HG03521 (cell line): ENCODE results near the gene NUDT16.
"Not testable (repeated sequence)": the region's sequence is repeated elsewhere in the genome, so short reads cannot be mapped to it uniquely, and the experiment has no call there.

Experiments
- ATAC-seq: cut with Tn5 transposase; IDR thresholded peaks from one replicate; pipeline ENCODE4 v1.9.1; 2021; ENCODE audit warnings: mild to moderate bottlenecking, moderate library complexity; ENCODE audit not compliant: unreplicated experiment

NUDT16 gene

DNA sequence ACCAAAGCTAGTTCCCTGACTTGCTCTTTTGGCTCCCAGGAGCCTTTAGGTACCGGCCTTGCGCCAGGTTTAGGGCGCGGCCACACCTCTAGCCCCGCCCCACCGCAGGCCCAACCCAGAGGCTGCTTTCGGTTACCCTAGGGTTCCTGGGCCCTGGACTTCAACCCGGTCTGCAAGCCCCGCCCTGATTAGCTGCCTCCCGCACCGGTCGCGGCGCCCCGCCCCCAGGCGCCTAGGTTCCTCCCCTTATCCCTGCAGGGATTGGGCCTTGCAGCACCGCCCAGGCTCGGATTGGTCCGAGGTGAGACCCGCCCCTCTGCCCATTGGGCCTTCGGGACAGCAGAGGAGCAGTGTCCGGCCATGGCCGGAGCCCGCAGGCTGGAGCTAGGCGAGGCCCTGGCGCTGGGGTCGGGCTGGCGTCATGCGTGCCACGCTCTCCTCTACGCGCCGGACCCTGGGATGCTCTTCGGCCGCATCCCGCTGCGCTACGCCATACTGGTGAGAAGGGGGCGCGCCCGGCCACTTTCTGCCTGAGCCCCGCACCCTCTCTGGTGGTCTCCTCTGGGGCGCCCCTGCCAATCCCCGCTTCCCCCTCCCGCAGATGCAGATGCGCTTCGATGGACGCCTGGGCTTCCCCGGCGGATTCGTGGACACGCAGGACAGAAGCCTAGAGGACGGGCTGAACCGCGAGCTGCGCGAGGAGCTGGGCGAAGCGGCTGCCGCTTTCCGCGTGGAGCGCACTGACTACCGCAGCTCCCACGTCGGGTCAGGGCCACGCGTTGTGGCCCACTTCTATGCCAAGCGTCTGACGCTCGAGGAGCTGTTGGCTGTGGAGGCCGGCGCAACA lies at the start of gene NUDT16:
Gene NUDT16, plus strand, starts transcription at position 330 of the 847 bp plus-strand sequence. Its CDS starts 31 bp downstream, at position 361.
- peak; percentile 98 for ATAC-seq

DNA sequence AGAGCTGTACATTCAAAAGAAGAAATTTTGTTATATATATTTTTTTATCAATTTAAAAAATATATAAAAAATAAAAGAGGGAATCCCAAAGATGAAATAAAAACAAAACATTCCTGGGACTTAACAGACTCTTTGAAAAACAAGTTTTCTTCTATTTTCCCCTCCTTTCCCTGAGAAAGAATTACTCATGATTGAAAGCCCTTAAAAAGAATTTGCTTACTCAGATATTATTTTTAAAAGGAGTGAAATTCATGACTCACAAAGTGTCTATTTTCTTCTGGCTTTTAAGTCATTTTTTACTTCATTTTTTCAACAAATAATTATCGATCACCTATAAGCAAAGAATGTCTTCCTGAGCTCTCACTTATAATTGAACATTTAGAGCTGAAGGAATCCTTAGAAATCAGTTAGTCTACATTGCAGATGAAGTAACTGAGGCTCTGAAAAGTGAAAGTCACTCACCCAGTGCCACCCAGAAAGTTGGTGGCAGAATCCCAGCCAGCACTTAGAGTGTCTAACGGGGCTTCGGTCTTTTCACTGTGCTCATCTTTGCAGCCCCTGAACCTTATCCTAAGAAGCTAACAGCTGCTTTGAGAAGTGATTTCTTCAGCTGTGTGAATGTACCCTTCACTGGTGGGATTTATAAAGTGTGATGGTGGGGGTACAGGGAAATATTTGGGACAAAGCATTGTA lies 42.5 kb upstream of the NUDT16 start:
- ATAC-seq = no peak

DNA sequence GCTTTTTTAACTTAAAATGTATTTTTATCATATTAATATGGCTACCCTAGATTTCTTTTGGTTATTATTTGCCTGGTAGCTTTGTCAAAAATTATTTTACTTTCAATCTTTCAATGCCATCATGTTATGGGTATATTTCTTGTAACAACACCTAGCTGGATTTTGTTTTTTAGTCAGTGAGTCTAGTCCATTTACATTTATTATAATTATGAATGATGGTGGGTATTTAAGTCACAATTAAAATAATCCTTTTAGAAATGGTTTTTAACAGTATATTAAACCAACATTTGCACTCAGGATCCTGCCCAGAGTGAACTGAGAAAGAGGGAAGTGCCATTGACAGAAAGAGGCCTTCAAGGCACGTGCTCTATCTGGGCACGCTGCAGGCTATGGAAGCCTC lies 39.8 kb upstream of the NUDT16 start:
- ATAC-seq = no peak

DNA sequence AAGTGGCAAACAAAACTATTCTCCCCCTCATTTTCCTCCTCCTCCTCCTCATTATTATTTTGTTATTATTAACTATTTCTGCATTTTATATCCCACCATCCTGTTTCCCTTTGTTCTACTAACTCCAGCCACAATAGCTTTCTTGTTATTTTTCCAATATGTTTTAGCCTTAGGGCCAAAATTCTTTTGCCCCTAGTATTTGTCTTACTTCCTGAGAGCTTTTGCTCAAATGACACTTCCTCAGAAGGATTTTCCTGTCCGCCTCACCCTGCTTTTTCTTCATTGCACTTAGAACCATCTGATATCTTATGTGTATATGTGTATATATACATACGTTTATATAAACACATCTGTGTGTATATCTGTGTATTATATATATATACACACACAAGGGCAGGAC lies 32.7 kb upstream of the NUDT16 start:
- no peak for ATAC-seq

DNA sequence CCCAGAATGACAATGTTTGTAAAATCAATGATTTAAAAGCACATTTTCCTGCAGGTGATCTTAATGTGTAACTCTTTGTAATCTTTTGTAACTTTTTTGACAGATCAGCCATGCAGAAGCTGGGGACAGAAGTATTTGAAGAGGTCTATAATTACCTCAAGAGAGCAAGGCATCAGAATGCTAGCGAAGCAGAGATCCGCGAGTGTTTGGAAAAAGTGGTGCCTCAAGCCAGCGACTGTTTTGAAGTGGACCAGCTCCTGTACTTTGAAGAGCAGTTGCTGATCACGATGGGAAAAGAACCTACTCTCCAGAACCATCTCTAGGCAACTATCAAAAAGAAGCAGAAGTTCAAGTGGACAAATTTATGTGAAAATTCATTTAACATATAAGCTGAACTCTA lies 32.1 kb upstream of the NUDT16 start:
- ATAC-seq = no peak

DNA sequence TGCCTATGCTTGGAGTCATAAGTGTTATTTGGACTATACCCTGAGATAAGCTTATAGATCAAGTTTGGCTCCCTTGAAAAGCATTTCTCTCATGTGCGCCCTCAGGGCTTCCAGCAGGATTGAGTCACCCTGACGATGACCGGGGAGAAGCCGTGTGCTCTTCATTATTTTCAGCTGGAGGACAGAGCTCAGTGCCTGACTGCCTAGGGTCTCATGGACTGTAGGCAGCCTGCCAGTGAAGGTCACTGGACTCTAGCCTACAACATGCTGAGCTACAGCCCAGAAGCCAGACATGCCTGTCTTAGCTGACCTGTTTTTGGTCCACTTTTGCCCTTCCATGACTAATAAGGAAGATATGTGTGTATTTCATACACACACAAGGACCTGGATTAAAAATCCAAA lies 31.6 kb upstream of the NUDT16 start:
- no peak for ATAC-seq

DNA sequence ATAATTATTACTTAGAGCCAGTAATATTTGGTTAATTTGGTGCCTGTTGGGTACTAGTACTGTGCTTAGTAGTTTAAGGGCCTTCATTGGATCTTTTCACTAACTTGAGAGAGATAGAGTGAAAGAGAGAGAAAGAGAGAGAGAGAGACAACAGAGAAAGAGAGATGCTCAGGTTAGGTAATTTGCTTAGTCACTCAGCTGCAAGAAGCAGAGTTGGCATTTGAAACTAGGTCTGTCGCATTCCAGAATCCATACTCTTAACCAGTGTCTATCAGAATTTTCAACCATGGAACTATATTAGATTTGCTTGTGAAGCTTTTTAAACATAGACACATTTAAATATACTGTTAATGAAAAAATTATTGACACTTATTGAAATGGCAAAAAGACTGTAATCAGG lies 31.1 kb upstream of the NUDT16 start:
- ATAC-seq = no peak

DNA sequence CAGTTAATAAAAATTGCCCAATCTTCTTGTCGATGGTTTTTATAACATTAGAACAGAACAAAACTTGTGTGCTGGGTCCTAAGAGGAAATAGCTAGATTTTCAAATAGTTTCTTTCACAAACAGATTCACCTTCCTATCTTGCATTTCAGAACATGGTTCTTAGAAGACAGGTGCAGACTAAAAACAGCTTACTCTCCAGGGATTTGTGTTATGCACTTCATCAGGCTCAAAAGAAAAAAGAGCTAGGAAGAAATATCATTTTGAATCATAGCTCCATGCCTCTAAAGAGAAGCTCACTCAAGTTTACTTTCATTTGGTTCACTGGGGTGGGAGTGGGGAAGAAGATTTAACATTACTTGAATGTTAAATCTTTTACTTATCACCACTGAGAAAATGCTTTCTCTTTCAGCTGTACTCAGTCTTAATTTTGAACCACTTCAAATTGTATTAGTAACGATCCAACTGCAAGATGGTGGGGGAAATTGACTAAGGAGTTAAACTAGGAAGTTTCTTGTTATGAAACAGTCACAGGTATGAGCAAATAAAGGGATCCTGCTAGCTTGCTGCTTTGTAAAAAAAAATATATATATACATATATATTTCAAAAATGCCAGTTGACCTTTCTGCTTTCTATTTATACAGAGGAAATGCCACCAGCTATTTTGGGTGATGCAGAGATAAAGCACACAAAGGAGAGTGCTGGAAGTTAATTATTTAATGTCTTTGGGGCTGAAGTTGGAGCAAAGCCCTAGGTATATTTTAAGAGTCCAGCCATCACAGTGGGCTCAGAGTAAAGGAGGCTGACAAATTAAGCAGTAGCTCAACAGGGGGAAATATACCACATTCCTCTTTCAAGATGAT lies 28.3 kb upstream of the NUDT16 start:
- ATAC-seq = no peak

DNA sequence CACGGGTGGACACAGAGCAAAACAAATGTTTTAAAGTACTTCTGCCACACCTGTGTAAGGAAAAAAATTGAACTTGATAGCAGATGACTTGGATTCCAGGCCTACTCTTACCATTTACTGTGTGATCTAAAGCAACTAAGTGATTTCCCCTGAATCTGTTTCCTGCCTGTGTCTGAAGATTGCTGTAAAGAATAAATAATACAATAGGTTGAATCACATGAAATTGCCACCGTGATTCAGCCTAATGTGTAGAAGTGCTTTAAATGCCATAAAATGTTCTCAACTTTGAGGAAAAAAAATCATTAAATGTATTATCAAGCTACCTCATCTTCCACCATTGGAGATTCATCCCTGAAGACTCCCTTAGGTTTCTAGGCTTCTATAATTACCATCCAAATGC lies 27.6 kb upstream of the NUDT16 start:
- ATAC-seq = no peak

DNA sequence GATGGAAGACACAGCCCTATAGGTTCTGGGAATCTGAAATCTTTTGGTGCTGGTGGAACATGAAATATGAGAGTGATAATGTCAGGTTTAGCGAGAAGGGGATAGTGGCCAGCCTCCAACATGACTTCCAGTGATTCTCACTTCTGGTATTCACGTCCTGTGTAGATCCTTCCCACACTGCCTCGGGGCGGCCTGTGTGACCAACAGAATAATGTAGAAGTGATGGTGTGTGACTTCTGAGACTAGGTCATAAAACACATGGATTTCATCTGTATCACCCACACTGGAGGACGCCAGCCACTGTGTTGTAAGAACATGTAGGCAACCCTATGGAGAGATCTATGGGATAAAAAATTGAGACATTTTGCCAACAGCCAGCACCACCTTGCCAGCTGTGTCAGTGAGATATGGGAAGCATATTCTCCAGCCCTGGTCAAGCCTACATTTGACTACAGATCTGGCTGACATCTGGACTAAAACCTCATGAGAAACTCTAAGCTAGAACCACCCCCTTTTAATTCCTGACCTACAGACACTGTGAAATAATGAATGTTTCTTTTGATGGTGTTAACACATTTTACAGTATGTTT lies 25.5 kb upstream of the NUDT16 start:
- no peak for ATAC-seq

DNA sequence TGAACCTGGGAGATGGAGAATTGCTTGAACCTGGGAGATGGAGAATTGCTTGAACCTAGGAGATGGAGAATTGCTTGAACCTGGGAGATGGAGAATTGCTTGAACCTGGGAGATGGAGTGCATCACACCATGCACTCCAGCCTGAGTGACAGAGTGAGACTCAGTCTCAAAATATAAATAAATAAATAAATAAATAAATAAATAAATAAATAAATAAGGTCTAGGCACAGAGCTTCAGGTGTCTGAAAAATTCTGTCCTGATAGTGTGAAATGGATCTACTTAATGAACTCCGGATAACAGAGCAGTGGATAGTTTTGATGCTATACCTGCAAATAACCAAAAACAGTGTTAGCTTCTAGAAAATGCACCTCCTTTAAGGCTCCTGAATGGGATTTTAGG lies 24.3 kb upstream of the NUDT16 start:
- ATAC-seq = no peak

DNA sequence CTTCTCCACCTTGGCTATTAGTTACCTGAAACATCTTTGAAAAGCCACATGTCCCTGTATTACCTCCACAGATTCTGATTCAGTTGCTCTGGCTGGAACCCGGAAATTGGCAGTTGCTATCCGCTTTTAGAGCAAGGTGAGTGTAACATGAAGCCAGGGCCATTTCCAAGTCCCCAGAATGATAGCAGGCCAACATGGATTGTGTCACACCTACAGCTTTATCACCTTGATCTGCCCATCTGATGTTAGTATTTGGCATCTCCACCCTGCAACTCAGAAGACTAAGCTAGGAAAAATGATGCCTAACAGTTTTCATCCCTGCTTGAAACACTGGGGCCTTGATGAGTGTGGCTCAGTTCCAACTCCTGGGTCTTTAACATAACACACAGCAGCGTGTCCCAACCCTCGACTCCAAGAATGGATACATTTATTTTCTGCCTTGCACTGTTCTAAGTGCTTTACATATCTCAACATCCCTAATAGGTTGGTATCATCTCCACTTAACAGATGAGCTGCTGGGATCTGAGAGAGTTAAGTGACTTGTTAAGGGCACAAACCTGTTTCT lies 21.3 kb upstream of the NUDT16 start:
- no peak for ATAC-seq

DNA sequence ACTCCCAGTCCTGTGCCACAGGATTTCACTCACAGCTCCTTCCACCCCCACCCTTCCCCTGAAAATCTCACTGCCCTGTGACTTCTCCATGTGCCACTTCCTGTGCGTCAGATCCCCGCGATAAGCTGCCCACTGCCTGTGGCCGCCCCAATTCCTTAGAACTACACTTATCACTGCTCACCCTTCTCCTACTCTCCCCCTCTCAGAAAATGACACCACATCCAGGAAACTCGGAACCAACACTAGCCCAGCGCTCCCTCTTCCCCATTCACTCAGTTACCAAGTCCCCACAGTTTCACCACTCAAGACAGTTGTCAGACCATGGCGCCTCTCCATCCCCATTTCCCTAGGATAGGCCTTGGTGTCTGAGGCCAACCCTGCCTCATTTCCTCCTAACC lies 20.5 kb upstream of the NUDT16 start:
- ATAC-seq = not testable (repeated sequence)

DNA sequence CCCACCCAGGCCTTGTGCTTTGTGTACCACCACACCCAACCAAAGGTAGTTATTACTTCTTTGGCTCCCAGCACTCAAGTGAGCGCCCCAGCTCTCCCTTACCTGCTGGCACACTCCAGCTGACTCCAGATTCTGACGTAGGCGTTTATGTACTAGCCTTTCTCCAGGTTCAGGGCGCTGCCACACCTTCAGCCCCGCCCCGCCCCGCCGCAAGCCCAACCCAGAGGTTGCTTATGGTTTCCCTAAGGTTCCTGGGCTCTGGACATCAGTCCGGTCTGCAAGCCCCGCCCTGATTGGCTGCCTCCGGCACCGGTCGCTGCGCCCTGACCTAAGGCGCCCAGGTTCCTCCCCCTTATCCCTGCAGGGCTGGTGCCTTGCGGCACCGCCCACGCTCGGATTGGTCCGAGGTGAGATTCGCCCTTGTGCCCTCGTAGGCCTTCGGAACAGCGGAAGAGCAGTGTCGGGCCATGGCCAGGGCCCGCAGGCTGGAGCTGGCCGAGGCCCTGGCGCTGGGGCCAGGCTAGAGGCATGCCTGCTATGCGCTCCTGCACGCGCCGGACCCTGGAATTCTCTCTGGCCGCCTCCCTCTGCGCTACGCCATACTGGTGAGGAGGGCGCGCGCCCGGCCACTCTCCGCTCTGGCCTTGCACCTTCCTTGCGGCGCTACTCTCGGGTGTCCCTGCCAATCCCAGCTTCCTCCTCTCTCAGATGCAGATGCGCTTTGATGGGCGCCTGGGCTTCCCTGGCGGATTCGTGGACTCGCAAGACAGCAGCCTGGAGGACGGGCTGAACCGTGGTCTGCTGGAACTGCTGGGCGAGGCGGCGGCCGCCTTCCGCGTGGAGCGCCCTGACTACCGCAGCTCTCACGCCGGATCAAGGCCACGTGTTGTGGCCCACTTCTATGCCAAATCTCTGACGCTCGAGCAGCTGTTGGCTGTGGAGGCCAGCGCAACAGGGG lies 19.8 kb upstream of the NUDT16 start:
- ATAC-seq = peak; percentile 98

DNA sequence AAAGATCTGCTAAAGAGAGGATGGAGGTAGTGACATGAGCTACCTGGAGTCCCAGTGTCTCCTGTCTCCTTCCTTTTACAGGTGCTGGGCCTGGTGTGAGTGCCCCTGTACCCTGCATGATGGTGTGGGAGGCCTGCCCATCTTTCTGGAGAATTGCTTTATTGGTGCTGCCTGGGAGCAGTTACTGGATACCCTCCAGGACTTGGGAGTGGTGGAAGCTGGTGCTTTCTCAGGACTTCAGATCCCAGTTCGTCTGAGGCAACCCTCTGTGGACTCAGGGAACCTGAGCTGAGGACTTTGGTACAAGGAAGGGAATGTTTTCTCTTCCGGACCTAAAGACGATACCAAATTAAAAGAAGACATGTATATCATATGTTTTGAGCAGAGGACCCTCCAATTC lies 18.3 kb upstream of the NUDT16 start:
- no peak for ATAC-seq

DNA sequence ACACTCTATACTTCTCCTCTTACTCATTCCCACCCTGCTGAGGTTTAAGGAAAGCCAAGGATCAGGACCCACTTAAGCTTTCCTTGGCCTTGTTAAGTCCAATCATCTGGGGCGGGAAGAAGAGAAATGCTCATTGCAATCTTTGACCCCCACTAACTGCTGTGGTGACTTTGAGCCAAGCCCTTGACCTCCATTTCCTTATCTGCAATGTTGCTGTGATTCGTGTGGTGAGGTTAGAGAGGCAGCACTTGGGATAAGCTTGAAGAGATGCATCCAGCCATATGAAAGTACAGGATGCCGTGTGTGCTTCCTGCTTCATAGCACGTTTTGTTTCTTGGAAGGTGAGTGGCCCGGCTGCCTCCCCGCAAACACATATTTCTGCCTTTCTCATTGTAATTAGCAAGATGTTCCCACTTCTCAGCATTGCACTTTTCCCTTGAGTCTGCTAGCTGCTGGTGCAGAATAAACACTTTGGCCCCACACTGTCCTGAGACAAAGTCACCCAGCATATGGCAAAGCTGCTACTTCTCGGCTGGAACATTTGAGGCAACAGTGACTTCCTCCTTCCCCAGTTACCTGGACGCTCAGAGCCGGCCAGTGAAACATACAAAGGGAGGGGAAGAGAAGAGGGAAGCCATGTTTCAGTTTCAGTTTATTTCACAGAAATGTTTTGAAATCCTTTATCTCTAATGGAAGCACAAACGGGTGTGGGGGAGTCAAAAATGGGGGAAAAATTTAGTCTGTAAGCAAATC lies 10.5 kb upstream of the NUDT16 start:
- no peak for ATAC-seq

DNA sequence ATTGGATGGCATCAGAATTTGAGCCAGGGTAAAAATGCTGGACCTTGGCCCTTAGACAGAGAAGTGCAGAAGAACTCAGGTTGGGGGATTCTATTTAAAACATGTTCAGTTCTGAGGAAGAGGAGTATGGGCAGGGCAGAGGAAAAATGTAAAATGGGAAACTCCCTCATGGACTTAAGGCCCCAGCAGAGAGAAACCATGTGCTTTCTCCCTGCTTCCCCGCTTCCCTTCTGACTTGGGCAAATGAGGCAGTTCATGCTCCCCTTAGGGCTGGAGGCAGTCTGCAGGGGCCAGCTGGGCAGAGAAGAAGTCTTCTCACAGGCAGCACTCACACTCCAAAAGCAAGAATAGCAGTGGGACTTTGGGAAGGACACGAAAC lies 9.9 kb upstream of the NUDT16 start:
- no peak for ATAC-seq

DNA sequence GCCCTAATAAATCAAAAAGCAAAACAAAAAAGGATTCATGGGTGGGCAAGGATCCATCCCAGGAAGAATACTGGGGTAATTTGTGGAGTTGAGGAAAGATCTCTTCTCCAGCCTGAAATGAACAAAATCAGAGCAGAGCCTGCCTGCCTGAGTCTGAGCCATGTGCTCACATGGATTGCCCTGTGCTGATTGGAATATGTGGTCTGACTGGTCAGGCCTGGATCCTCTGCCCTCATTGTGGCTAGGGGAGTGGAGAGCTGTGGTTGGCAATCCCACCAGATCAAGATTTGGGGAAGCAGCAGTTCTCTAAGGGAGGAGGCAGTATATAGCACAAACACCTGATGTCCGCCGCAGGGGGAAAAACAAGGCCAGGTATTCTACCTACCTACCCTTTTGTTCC lies 6.8 kb upstream of the NUDT16 start:
- ATAC-seq = no peak
